ENCODE measurements around the gene UBE2L3. TPM values are rescaled to one million over a fixed set of nuclear protein-coding genes. Genes with fewer than 3 reads are reported as not detected.
A peak's percentile ranks its signal among the peaks of the same experiment; 100 is the strongest.

Gene UBE2L3
- total and polyA plus RNA-seq, 4 donors, result 37.2 to 63.0 (median 44.0) TPM

DNA sequence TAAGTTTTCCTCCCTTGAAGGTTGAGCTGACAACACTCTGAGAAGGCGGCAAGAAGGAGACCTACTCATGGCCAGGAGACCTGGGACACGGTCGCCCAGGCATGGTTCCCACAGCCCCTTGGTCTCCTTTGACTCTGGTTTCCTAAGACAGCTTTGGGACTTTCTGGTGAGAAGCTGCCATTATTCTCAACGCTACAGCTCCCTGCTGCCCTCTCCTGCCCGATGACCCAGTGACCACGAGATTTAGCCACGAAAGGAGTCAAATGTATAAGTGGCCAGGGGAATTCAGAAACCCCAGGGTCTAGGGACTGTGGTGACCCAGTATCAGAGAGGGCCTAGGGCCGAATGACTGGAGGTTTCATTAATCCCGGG is 73.9 kb downstream of the UBE2L3 start:
- 5 to 7% methylated on average over 9 of the region's 9 CpGs for WGBS, 2 donors

DNA sequence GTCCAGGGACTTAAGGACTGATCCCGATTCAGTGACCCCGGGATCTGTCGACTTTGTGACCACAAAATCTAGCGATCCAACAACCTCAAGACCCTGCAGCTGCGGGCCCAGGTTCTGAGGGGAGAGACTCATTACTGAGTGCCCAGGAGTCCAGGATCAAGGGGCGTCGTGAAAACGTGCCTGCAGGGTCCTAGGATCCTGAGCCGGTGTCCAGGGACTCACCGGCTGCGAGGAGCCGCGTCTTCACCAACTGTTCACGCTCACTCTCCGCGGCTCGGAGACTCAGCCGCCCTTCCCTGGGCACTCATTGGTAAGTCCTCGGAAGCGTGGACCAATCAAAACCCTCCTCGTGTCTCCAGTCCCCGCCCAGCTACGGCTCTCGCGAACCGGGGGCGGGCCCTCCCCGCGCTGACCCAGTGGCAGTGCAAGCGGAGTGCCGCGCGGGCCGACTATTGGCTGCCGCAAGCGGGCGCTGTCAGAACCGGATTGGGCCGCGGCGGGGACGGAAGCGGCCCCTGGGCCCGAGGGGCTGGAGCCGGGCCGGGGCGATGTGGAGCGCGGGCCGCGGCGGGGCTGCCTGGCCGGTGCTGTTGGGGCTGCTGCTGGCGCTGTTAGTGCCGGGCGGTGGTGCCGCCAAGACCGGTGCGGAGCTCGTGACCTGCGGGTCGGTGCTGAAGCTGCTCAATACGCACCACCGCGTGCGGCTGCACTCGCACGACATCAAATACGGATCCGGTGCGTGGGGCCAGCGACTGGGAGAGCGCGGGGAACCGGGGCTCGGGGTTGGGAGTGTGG is 74.5 kb downstream of the UBE2L3 start, which contains the start of gene SDF2L1:
Gene SDF2L1 (plus strand): TSS at position 514 of the 795 bp plus-strand sequence. CDS start 35 bp downstream, at position 549.
- H3K9me3 ChIP-seq (ENCODE audit: control insufficient read depth in 4 of 4, insufficient read depth in 3 of 4, low read length in 3 of 4), result no peaks in the 10 kb centered on the region
- peak within 1 kb of the TSS; percentile 3 to 37 for H3K9ac ChIP-seq (ENCODE audit: insufficient read depth in 1 of 2, low read length in 2 of 2)
- H3K27ac ChIP-seq (ENCODE audit: low read depth in 1 of 2, low read length in 1 of 2), result peak within 1 kb of the TSS; percentile 78 to 88
- 0 to 1% methylated on average over 76 of the region's 76 CpGs for WGBS, 2 donors
- peaks cover 0 to 8% (median 0%) of the 10 kb centered on the region in 4 donors for H3K36me3 ChIP-seq (ENCODE audit: control insufficient read depth in 4 of 4, insufficient read depth in 4 of 4, low read length in 4 of 4)
- TF ChIP-seq, protein P1, sequence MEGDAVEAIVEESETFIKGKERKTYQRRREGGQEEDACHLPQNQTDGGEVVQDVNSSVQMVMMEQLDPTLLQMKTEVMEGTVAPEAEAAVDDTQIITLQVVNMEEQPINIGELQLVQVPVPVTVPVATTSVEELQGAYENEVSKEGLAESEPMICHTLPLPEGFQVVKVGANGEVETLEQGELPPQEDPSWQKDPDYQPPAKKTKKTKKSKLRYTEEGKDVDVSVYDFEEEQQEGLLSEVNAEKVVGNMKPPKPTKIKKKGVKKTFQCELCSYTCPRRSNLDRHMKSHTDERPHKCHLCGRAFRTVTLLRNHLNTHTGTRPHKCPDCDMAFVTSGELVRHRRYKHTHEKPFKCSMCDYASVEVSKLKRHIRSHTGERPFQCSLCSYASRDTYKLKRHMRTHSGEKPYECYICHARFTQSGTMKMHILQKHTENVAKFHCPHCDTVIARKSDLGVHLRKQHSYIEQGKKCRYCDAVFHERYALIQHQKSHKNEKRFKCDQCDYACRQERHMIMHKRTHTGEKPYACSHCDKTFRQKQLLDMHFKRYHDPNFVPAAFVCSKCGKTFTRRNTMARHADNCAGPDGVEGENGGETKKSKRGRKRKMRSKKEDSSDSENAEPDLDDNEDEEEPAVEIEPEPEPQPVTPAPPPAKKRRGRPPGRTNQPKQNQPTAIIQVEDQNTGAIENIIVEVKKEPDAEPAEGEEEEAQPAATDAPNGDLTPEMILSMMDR (IDR thresholded peaks at IDR 0.05; ENCODE audit: control extremely low read depth, extremely low read depth), result peak; percentile 15
- DNase-seq (peak; percentile 98 to 99 (median 98)), ATAC-seq (ENCODE audit: insufficient read depth, low FRiP score) (peak; percentile 98)
- peak within 1 kb of the TSS; percentile 68 for H3K4me3 ChIP-seq
- peaks cover 0 to 18% (median 3%) of the 10 kb centered on the region in 5 donors for H3K4me1 ChIP-seq (ENCODE audit: control insufficient read depth in 5 of 5, insufficient read depth in 5 of 5, low read length in 5 of 5)
- no peaks in the 10 kb centered on the region for H3K27me3 ChIP-seq (ENCODE audit: control insufficient read depth in 3 of 3, insufficient read depth in 3 of 3, low read length in 2 of 3)

More for the DNA sequence above, 73.9 kb downstream of the UBE2L3 start:
- peak; percentile 44 to 60 (median 52) for DNase-seq
- peak overlapping the region in 1 of 2 donors; percentile 3 for H3K9ac ChIP-seq (ENCODE audit: insufficient read depth in 1 of 2, low read length in 2 of 2)
- H3K9me3 ChIP-seq (ENCODE audit: control insufficient read depth in 4 of 4, insufficient read depth in 3 of 4, low read length in 3 of 4), result no peaks in the 10 kb centered on the region
- H3K4me3 ChIP-seq, result no peak overlapping the region
- H3K36me3 ChIP-seq (ENCODE audit: control insufficient read depth in 4 of 4, insufficient read depth in 4 of 4, low read length in 4 of 4), result peaks cover 0 to 8% (median 0%) of the 10 kb centered on the region in 4 donors
- peaks cover 0 to 18% (median 3%) of the 10 kb centered on the region in 5 donors for H3K4me1 ChIP-seq (ENCODE audit: control insufficient read depth in 5 of 5, insufficient read depth in 5 of 5, low read length in 5 of 5)
- ATAC-seq (ENCODE audit: insufficient read depth, low FRiP score), result no peak
- no peaks in the 10 kb centered on the region for H3K27me3 ChIP-seq (ENCODE audit: control insufficient read depth in 3 of 3, insufficient read depth in 3 of 3, low read length in 2 of 3)
- TF ChIP-seq, protein P1 (IDR thresholded peaks at IDR 0.05; ENCODE audit: control extremely low read depth, extremely low read depth), result peak; percentile 23
- H3K27ac ChIP-seq (ENCODE audit: low read depth in 1 of 2, low read length in 1 of 2), result peak overlapping the region in 1 of 2 donors; percentile 55

GRCh38 chr22:21642584-21643448 is 75.3 kb downstream of the UBE2L3 start:
- WGBS, 2 donors, result 0 to 1% methylated on average over 56 of the region's 56 CpGs
- peak overlapping the region; percentile 78 to 88 for H3K27ac ChIP-seq (ENCODE audit: low read depth in 1 of 2, low read length in 1 of 2)
- peak overlapping the region; percentile 68 for H3K4me3 ChIP-seq
- no peaks in the 10 kb centered on the region for H3K9me3 ChIP-seq (ENCODE audit: control insufficient read depth in 4 of 4, insufficient read depth in 3 of 4, low read length in 3 of 4)
- DNase-seq (peak; percentile 43 to 46 (median 44)), ATAC-seq (ENCODE audit: insufficient read depth, low FRiP score) (no peak)
- peaks cover 0 to 18% (median 3%) of the 10 kb centered on the region in 5 donors for H3K4me1 ChIP-seq (ENCODE audit: control insufficient read depth in 5 of 5, insufficient read depth in 5 of 5, low read length in 5 of 5)
- no peaks in the 10 kb centered on the region for H3K27me3 ChIP-seq (ENCODE audit: control insufficient read depth in 3 of 3, insufficient read depth in 3 of 3, low read length in 2 of 3)
- H3K36me3 ChIP-seq (ENCODE audit: control insufficient read depth in 4 of 4, insufficient read depth in 4 of 4, low read length in 4 of 4), result peaks cover 0 to 8% (median 0%) of the 10 kb centered on the region in 4 donors
- TF ChIP-seq, protein P1 (IDR thresholded peaks at IDR 0.05; ENCODE audit: control extremely low read depth, extremely low read depth), result peak; percentile 39
- H3K9ac ChIP-seq (ENCODE audit: insufficient read depth in 1 of 2, low read length in 2 of 2), result peak overlapping the region in 1 of 2 donors; percentile 37

All from lung (tissue), 12 donors.